ENCODE data around the gene SLC25A18. TPM values are rescaled to one million over a fixed set of nuclear protein-coding genes. Genes with fewer than 3 reads are reported as not detected.

SLC25A18 gene
- total RNA-seq, 1 donor from 2014 or later, result 2.2 TPM

DNA sequence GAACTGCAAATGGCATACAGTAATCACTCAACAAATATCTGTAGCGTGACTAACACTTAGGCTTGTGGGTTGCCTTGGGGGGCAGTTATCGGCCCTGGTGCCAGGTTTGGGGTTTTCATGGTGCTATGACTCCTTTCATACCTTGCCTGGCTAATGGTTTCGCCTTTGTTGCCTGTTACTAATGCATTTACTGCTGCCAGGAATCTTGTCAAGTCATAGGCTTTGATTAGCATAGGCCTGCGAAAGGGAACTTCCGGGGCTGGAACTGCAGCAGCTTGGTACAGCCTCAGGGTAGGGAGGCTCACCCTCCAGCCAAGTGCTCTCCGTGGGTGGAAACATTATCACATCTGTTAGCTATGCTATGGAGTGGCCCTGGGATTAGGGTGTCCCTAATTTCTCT, 13.2 kb downstream of the SLC25A18 start:
- no peak for TF ChIP-seq CTCF (IDR thresholded peaks at IDR 0.05; ENCODE audit: unreplicated experiment)
- no peak for DNase-seq (ENCODE audit: low spot score)
- no peaks in the 10 kb centered on the region for H3K9me3 Mint-ChIP-seq (ENCODE audit: unreplicated experiment)
- H3K36me3 Mint-ChIP-seq (ENCODE audit: low read depth, unreplicated experiment), result no peaks in the 10 kb centered on the region
- peaks cover 11% of the 10 kb centered on the region for H3K27me3 Mint-ChIP-seq (ENCODE audit: unreplicated experiment)
- H3K4me1 Mint-ChIP-seq (ENCODE audit: unreplicated experiment), result peaks cover 2% of the 10 kb centered on the region
- H3K4me3 Mint-ChIP-seq (ENCODE audit: unreplicated experiment), result no peak overlapping the region
- no peak overlapping the region for H3K27ac Mint-ChIP-seq (ENCODE audit: unreplicated experiment)

- H3K27ac Mint-ChIP-seq (ENCODE audit: unreplicated experiment), result no peak overlapping the region
- no peak for TF ChIP-seq CTCF (IDR thresholded peaks at IDR 0.05; ENCODE audit: unreplicated experiment)
- no peak for DNase-seq (ENCODE audit: low spot score)
- peaks cover 13% of the 10 kb centered on the region for H3K27me3 Mint-ChIP-seq (ENCODE audit: unreplicated experiment)
- H3K4me1 Mint-ChIP-seq (ENCODE audit: unreplicated experiment), result peaks cover 2% of the 10 kb centered on the region
- no peaks in the 10 kb centered on the region for H3K36me3 Mint-ChIP-seq (ENCODE audit: low read depth, unreplicated experiment)
- no peaks in the 10 kb centered on the region for H3K9me3 Mint-ChIP-seq (ENCODE audit: unreplicated experiment)
- no peak overlapping the region for H3K4me3 Mint-ChIP-seq (ENCODE audit: unreplicated experiment)
These were observed 14.9 kb downstream of the SLC25A18 start for GRCh38 chr22:17578136-17578754.

DNA sequence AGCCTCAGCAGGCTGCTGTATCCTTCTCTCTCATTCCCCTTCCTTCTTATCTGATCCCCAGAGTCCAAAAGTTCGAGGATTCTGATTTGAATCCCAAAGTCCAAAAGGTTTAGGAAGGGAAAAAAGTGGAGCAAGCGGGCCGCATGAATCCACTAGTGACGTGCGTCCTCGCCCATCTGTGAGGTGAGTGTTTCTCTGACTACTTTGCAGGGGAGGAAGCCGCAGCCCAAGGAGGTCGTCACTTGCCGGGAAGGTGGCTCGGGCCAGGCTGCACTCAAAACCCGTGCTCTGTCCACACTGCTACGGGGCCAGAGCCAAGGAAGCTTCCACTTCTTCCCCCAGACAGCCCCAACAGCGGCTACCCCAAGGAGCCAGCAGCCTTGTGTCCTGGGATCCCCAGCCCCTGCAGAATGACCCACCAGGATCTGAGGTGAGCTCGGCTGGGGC, 16.3 kb downstream of the SLC25A18 start:
- no peak for DNase-seq (ENCODE audit: low spot score)
- Mint-ChIP-seq H3K4me1 (ENCODE audit: unreplicated experiment) (peaks cover 2% of the 10 kb centered on the region), H3K27me3 (ENCODE audit: unreplicated experiment) (peaks cover 12% of the 10 kb centered on the region), H3K36me3 (ENCODE audit: low read depth, unreplicated experiment) (no peaks in the 10 kb centered on the region), H3K27ac (ENCODE audit: unreplicated experiment) (no peak overlapping the region), H3K4me3 (ENCODE audit: unreplicated experiment) (no peak overlapping the region), H3K9me3 (ENCODE audit: unreplicated experiment) (no peaks in the 10 kb centered on the region)
- TF ChIP-seq CTCF (IDR thresholded peaks at IDR 0.05; ENCODE audit: unreplicated experiment), result no peak

- Mint-ChIP-seq H3K9me3 (ENCODE audit: unreplicated experiment) (no peaks in the 10 kb centered on the region), H3K27ac (ENCODE audit: unreplicated experiment) (no peak overlapping the region)
These were observed 17.2 kb downstream of the SLC25A18 start for GRCh38 chr22:17580441-17581031.

More at GRCh38 chr22:17580441-17581031, 17.2 kb downstream of the SLC25A18 start:
- no peaks in the 10 kb centered on the region for H3K36me3 Mint-ChIP-seq (ENCODE audit: low read depth, unreplicated experiment)
- no peak overlapping the region for H3K4me3 Mint-ChIP-seq (ENCODE audit: unreplicated experiment)
- TF ChIP-seq CTCF (IDR thresholded peaks at IDR 0.05; ENCODE audit: unreplicated experiment), result no peak
- H3K27me3 Mint-ChIP-seq (ENCODE audit: unreplicated experiment), result peaks cover 12% of the 10 kb centered on the region
- peaks cover 2% of the 10 kb centered on the region for H3K4me1 Mint-ChIP-seq (ENCODE audit: unreplicated experiment)
- no peak for DNase-seq (ENCODE audit: low spot score)

Measured in endothelial cell (in vitro differentiated cells).